NOMO-1 (cell line): Measurements from ENCODE around the gene ZNF281.
"Not testable (repeated sequence)": the region's sequence is repeated elsewhere in the genome, so short reads cannot be mapped to it uniquely, and the experiment has no call there.

Experiments
- DNase-seq, 2 experiments: peaks; one replicate each; lab custom pipeline; 2025; ENCODE audit not compliant: unreplicated experiment in 2 of 2; lab: John Stamatoyannopoulos, UW

The ZNF281 gene

DNA sequence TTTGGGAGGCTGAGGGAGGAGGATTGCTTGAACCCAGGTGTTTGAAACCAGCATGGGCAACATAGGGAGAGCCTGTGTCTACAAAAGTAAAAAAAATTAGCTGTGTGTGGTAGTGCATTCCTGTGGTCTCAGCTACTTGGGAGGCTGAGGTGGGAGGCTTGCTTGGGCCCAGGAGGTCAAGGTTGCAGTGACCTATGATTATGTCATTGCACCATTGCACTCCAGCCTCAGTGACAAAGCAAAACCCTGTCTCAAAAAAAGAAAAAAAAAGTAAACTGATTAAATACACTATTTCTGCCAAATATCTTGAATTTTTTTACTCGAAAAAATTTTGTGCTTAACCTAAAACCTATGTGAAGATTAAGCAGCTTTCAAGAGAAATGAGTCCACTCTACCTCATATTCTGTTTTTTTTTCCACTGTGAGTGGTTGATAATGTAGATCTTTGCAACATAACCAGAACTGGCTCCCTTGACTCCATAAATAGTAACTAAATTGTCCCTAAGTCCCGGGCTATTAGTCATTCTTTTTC is 19.4 kb upstream of the ZNF281 start:
- no peak for DNase-seq

DNA sequence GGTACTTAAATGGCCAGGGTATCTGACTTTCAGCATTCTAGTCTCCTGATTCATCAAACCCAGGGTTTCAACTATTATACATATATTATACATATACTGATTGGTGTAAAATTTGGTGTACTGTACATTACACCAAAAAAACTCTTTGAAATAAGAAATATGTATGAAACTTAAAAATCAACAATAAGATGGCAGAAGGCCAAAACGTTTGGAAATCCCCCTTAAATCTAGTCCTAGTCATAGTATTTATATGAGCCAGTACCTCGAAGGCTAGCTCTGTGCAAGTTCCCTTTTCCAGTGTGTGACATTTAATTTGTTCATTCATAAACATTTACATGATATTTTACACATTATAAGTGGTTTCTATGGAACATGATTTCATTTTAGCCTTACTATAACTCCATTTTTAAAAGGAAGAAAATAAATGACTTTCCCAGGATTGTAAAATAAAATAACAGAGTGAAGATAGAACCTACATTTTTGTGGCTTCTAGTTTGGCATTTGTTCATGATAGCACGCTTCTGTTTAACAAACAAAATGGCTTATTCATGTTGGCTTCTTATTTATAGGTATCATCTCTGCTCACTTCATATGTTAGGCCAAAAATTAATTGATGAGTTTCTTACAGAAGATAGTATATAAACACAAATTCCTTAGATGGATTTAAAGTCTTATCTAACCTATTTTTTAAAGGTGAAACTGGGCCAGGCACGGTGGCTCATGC is 18.8 kb upstream of the ZNF281 start:
- DNase-seq, result peak in 1 of 2 experiments; percentile 19

DNA sequence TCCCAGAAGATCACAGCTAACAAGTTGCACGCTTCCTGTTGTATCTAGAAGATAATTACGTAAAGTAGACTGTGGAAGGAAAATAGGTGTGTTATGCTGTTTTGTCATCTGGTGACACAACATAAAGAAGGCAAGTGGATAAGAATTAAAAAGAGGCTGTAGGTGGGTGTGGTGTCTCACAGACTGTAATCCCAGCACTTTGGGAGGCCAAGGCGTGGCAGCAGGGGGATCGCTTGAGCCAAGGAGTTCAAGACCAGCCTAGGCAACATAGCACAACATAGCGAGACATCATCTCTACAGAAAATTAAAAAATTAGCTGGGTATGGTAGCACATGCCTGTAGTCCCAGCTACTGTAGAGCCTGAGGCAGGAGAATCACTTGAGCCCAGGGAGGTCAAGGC is 17.9 kb upstream of the ZNF281 start:
- no peak for DNase-seq

DNA sequence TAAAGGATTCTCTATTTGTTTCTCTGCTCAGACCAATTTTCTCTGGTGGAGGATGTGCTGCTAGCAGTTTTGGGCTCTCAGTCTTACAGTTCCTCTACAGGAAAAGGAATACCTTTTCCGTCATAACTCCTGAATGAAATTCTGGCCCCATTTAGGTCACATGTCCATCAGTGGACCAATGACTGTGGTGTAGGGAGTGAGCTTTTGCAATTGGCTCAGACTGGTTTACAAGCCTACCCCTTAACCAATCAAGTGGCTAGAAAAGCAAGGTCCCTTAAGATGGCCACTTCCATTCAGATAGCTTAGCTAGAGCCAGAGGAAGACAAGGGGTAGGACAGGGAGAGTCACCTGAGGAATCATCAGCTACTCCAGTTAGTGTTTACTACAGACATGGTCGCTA is 16.4 kb upstream of the ZNF281 start:
- no peak for DNase-seq

DNA sequence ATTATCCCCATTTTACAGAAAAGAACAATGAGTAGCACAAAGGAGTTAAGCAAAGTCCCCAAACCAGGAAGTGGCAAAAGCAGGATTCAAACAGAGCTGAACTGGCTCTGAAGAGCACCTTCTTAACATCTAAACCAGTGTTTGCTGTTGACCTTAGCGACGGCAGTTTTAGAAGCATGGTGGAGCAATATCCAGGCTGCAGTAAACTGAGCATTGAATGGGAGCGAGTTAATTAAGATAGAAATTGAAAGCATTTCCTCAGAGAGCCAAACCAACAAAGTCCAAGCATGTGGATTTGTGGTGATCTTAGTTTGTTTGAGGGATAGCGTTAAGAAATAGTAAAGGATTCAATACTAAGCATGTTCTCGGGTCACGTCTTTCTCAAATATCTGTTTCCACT is 13.4 kb upstream of the ZNF281 start:
- no peak for DNase-seq

DNA sequence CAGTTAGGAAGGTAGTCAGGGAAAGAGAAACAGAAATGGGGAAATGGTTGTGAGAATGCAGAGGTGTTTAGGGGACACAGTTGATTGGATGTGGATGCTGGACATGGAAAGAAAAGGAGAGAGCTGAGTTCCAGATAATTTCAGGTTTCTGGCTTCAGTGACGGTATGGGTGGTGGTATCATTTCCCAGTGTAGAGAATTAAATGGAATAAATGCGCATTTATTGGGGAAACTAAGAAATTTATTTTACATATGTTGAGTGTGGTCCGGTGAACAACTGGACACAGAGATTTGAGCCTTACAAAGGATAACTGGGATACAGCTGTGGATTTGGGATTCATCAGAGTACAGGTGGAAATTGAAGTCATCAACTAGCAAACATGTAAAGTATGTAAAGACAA is 12.4 kb upstream of the ZNF281 start:
- DNase-seq, result no peak

DNA sequence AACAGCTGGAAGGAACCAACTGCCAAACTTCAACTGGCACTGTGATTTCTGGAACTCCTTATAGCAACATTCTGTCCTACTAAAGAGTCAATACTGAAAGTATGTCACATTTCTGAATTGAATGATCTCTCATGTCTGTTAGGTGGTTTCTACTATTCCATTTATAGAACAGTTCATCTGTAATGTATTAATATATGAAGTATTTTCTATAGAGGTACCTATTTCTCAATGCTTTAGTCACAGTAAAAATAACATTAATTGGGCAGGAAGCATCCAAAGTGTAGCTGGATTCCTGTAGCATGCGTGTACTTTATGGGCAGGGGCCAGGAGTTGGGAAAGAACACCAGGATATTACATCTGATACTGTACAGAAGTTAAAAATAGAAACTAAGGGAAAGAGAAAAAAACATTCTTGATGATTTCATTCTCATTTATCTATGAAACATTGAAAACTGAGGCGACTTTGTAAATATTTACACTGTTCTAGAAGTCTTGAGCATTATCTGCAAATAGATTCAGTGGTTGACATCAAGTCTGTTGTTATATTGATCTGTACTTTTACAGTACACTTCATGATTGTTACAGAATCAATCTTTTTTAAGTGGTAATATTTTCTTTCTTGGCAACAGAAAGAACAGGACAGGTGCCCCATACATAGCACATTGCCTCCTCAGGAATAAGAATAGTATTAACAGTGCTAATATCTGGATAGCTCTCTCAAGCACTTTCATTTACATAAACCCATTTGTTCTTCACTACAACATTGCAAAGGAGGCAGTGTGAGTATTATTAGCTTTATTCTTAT is 6.2 kb upstream of the ZNF281 start:
- DNase-seq, result no peak

DNA sequence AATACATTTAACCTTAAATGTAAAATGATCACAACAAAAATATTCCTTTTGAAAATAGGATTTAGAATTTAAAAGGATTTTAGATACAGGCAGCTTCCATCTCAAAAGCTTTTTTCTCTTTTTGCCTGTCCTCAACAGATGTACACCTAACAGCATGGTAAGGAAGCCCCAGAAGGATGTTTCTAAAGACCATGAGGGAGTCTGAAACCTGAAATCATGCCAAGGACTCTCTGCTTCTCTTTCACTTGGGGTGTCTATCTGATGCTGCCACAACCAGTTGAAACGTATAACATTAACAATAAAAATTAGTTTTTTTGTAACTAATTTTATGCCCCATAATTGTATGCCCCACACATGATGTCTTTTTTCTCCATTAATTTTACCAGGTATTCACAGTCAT is 5.4 kb upstream of the ZNF281 start:
- no peak for DNase-seq

DNA sequence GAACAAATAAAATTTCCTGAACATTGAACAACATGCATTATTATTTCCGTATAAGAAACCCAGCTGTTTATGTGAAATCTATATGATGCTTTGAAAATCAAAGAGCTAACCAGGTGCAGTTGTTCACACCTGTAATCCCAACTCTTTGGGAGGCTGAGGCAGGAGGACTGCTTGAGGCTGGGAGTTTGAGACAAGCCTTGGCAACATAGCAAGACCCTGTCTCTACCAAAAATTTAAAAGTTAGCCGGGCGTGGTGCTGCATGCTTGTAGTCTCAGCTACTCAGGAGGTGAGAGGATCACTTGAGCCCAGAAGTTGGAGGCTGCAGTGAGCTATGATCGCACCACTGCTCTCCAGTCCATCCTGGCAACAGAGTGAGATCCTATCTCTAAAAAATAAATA is 4.8 kb upstream of the ZNF281 start:
- DNase-seq, result no peak

DNA sequence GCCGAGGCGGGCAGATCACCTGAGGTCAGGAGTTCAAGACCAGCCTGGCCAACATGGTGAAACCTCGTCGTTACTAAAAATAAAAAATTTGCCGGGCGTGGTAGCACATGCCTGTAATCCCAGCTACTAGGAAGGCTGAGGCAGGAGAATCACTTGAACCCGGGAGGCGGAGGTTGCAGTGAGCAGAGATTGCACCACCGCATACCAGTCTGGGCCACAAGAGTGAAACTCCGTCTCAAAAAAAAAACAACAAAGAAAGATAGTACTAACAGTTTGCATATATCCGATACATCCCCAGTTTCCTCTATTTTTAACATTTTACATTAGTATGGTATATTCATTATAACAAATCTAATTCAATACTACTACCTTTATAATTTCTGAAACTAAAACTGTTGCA is 3.9 kb upstream of the ZNF281 start:
- not testable (repeated sequence) for DNase-seq

DNA sequence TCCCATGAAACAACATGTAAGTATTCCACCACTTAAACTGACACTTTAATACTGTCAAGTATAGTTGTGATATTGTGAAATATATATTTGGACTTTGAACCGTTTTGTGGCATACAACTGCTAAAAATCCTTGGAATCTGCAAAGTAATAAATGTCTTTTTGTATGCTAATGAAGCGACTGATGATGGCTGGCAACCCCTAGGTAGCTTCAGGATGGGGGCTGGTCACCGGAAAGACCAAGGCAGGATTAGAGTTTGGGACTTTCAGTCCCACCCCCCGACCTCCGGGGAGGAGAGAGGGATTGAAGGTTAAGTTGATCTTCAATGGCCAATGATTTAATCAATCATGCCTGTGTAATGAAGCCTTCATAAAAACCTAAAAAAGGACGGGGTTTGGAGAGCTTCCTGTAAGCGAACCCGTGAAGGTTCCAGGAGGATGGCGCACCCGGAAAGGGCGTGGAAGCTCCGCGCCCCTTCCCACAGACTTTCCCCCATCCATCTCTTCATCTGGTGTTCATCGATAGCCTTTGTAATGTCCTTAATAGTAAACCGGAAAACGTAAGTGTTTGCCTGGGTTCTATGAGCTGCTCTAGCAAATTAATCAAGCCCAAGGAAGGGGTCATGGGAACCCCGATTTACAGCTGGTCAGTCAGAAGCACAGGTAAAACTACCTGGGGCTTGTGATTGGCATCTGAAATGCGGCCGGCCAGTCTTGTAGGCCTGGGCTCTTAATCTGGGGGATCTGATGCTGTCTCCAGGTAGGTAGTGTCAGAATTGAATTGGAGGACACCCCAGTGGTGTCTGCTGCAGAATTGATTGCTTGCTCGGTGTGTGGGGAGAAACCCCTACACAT is 1.8 kb upstream of the ZNF281 start:
- DNase-seq, result no peak

DNA sequence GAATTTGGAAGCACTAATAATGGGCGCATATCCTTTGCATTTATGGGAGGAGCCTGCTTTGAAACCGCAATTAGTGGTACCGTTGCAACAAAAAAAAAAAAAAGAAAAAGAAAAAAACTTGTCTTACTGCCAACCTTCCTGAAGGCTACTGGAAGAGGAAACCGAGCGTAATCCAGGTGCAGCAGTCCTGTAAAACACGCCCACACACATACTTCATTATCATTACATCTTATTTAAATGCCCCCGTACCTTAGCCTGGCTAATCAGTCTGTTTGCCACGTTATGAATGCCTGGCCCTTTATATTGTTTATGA is 686 bp upstream of the ZNF281 start:
- DNase-seq, result peak in 1 of 2 experiments; percentile 45

DNA sequence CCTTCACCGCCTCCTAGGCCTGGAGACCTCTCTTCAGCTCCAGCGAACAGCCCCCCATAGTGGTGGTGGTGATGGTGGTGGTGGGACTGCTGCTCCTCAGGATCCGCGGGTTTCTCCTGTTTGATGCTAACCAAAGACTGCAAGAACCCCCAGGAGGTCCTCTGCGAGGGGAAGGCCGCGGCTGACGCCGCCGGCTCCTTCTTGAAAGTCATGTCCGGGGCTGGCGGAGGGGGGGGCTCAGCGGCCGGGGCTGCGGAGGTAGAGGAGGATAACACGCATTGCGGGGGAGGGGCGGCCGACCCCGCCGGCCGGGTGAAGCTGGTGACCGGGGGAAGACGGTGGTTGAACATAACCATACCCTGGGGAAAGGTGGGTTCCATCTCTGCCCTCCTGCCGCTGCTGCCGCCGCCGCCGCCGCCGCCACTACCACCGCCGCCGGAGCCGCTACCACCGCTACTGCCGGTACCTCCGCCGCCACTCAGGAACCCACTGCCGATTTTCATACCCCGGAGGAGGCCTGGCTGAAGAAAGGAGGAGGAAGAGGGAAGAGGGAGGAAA is 554 bp downstream of the ZNF281 start:
- no peak for DNase-seq

DNA sequence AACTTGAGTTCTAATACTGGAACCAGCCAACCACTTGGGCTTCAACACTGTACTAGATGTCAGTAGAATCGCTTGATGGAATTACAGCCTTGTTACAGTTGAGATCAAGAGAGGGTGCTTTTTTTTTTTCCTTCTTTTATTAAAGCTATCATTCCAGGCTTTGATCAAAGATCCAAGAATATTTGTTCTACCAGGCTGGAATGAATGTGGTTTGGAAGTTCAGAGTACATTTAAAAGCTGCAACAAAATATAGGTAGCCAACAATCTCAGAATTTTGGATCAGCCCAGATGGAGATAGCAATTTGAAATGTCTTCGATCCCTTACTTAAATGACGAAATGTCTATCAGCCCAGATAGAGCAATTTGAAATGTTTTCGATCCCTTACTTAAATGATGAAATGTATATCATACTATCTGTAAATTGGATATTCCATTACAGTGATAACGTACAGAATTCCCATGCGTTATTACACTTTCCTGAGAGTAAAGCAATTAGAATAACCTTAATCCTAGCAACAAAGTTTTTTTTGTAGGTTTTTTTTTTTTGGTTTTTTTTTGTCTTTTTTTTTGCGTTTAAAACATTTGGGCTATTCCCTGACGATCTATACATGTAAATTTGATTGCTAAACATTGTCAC is 3.6 kb downstream of the ZNF281 start:
- DNase-seq, result no peak

DNA sequence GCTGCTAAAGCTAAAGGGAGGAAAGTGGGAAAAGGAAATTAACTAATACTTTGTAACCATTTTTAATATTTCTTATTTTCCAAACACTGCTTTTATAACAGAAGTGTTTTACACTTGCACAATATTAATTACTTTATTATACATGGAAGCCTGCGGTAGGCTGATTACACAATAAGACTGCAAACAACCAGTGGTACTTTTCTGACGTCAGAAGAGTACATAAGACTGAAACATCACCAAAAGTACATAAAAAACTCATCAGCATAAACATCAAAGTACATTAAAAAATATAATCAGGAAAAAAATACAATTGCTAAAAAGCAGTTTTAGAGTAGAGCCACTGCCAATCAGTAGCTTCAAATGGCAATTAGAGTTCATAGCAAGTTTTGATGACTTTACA is 4.6 kb downstream of the ZNF281 start:
- peak in 1 of 2 experiments; percentile 32 for DNase-seq

DNA sequence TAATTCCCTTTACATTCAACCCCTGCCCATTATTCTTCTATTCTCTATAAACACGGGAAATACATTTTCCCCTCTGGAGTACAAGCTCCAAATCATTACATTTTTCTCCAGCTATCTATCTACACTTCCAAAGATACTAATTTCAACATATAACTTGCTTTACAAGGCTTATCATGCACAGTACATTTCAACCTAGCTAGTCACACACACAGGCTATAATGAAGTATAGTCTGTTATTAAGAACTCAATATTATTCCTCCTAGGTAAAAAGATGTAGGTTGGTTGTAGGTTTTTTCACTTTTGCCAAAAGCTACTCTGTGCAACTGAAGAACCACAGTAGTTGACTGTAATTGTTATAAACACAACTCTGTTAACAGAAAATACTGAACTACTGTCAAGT is 8.1 kb downstream of the ZNF281 start:
- DNase-seq, result no peak

DNA sequence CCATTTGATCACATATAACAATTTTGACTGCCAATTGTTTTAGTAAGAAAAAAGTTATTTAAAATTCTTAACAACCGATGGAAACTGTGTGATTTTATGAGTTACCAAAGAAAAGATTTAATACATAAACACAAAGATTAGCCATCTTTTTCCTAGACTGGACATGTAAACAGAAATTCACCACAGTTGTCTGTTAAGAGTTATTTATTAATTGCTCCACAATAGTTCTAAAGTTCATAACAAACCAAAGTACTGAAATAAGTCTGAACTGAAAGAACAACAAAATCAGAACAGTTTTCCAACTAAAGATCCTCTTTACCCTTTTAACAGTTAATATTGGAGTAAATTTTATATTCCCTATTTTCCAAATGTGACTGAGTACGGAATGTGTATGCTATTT is 8.6 kb downstream of the ZNF281 start:
- no peak for DNase-seq

DNA sequence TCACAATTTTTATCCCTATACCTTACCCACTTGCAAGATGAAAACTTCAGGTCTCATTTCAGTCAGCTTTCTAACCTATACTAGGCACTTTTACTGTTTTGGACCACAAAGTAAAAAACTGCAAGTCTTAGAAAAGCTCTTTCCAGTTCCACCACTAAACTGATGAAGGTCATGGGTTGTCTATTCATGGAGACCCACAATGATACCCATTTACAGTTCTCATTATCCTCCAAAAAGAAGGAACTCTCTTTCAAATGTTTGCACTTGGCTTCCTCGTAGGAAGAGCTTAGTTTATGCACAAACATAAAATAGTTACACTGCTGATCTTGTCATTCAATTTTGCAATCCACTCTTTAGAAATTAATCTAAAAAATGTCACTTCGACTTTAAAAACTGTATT is 9.3 kb downstream of the ZNF281 start:
- no peak for DNase-seq

DNA sequence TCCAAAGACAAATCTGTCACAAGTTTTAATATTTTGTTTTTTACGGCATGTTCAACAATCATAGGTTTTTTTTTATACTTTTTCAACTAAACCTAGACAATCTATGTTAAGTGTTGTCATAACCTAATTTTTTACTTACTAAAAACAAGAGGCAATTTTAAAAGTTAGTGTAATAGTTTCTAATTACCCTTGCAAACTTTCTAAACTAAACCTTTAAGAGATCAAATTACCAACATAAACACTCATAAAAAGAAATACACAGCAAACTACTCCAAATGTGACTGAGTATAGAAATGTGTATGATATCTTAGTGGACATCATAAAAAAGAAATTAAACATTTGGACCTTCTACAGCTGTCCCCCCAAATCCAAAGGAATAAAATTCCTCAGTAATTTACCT is 10.0 kb downstream of the ZNF281 start:
- DNase-seq, result no peak

DNA sequence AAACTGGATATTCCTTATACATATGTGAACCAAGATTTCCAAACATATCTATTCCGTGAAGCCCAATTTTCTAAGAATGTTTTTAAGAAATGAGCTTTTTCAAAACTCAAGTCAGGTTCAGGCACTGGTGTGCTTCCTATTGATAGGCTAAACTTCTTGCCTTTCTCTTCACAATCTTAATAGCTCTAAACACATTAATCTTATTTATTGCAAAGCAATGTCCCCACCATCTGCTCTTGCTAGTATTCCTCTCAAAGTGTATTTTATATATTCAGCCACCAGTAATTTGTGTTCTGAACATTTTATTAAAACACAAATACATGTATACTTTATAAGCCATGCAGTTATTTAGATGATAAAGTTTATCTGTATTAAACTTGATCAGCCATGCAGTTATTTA is 11.5 kb downstream of the ZNF281 start:
- DNase-seq, result no peak
